OCI-LY1 (cell line): ENCODE measurements around the gene MARF1.

ENCODE experiments used
- EZH2 ChIP-seq: fragments of 200-600 bp; sonication (generic), shearing (Covaris generic); IDR thresholded peaks from 2 replicates; pipeline ENCODE4 v1.8.0; 2017; ENCODE audit warnings: borderline replicate concordance, mixed run types, mild to moderate bottlenecking, antibody characterized with exemption, low read length, moderate library complexity, mixed read lengths
- TF ChIP-seq, protein P1 (sequence below): fragments of 200-600 bp; sonication (generic), shearing (Covaris generic); IDR thresholded peaks from 2 replicates; pipeline ENCODE4 v1.5.1; 2017; ENCODE audit warnings: mild to moderate bottlenecking, antibody characterized with exemption, low read length, moderate library complexity, mixed read lengths

DNA sequence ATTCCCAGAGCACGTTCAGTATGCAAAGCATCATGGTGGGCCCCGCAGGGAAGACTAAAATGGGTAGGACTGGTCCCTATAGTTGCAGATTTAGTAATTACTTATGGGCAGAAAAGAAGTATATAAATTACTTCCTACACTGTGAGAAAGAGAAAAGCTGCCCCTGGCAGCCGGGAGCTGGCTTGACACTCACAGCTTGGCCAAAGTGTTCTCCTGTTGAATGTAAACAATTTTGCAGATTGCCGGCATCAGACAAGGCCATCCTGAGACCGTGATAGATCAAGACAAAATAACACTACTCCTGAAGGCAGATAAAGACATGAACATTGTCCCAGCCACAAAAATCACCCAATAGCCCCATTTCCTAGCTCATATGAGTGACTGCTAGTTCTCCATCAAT, 98.5 kb downstream of the MARF1 start:
- TF ChIP-seq, protein P1, sequence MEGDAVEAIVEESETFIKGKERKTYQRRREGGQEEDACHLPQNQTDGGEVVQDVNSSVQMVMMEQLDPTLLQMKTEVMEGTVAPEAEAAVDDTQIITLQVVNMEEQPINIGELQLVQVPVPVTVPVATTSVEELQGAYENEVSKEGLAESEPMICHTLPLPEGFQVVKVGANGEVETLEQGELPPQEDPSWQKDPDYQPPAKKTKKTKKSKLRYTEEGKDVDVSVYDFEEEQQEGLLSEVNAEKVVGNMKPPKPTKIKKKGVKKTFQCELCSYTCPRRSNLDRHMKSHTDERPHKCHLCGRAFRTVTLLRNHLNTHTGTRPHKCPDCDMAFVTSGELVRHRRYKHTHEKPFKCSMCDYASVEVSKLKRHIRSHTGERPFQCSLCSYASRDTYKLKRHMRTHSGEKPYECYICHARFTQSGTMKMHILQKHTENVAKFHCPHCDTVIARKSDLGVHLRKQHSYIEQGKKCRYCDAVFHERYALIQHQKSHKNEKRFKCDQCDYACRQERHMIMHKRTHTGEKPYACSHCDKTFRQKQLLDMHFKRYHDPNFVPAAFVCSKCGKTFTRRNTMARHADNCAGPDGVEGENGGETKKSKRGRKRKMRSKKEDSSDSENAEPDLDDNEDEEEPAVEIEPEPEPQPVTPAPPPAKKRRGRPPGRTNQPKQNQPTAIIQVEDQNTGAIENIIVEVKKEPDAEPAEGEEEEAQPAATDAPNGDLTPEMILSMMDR: no peak
- no peak for TF ChIP-seq EZH2
